SK-N-SH (cell line): ENCODE data around the gene TSHZ2. TPM values are rescaled to one million over a fixed set of nuclear protein-coding genes. Genes with fewer than 3 reads are reported as not detected.

Experiments
- CTCF ChIA-PET: fragments of 300-600, 350-600 bp; formaldehyde crosslinking; extraction: SDS; loops from one replicate; lab custom pipeline; 2021; lab: Yijun Ruan, JAX
- POLR2A ChIA-PET: fragments of 350-600 bp; sonication (Branson Sonifier 250); formaldehyde crosslinking; extraction: SDS; loops from one replicate; lab custom pipeline; 2020; ENCODE audit warnings: antibody characterized with exemption, inconsistent platforms; lab: Yijun Ruan, JAX
- DNase-seq: peaks from one replicate; pipeline ENCODE4 v3.0.0; 2012
- H2AFZ ChIP-seq: fragments of 200-600 bp; sonication (generic); 2 replicates; pipeline ENCODE4 v1.8.1; 2016; ENCODE audit warnings: antibody characterized with exemption, mild to moderate bottlenecking, low read depth
- H3F3A ChIP-seq: fragments of 200-600 bp; sonication (generic); replicated peaks from 2 replicates; pipeline ENCODE3; 2016; ENCODE audit warnings: antibody characterized with exemption, mild to moderate bottlenecking; ENCODE audit not compliant: insufficient read depth
- H3K27ac ChIP-seq, 2 experiments: fragments of 200-500 bp in 1 of 2; fragments of 200-600 bp in 1 of 2; sonication (Bioruptor generic) in 1 of 2; sonication (generic), shearing (Covaris generic) in 1 of 2; 2 replicates each; pipeline versions ENCODE4 v1.5.1 to v1.6.1; 2014 to 2016; ENCODE audit warnings: low read depth in 2 of 2, inconsistent platforms in 1 of 2, low read length in 1 of 2, mild to moderate bottlenecking in 1 of 2, mixed read lengths in 1 of 2
- H3K27me3 ChIP-seq: fragments of 200-600 bp; sonication (generic), shearing (Covaris generic); 2 replicates; pipeline ENCODE4 v1.6.1; 2016; ENCODE audit warnings: mixed run types; ENCODE audit not compliant: insufficient read depth
- H3K36me3 ChIP-seq, 2 experiments: fragments of 200-500 bp in 1 of 2; fragments of 200-600 bp in 1 of 2; sonication (Bioruptor generic) in 1 of 2; sonication (generic) in 1 of 2; replicated peaks in 1 of 2; 2 replicates each; pipeline versions ENCODE3 to v1.5.1; 2014 to 2016; ENCODE audit warnings: low read length in 1 of 2, mild to moderate bottlenecking in 1 of 2; ENCODE audit not compliant: insufficient read depth in 2 of 2, control insufficient read depth in 1 of 2
- H3K4me1 ChIP-seq, 2 experiments: fragments of 200-500 bp in 1 of 2; fragments of 200-600 bp in 1 of 2; sonication (Bioruptor generic) in 1 of 2; sonication (generic), shearing (Covaris generic) in 1 of 2; 2 replicates each; pipeline versions ENCODE4 v1.5.1 to v1.6.1; 2014 to 2016; ENCODE audit warnings: low read depth in 1 of 2, low read length in 1 of 2, mixed run types in 1 of 2; ENCODE audit not compliant: insufficient read depth in 2 of 2, control insufficient read depth in 1 of 2
- H3K4me2 ChIP-seq: fragments of 200-600 bp; sonication (generic), shearing (Covaris generic); 2 replicates; pipeline ENCODE4 v1.6.1; 2017; ENCODE audit warnings: mixed run types
- H3K4me3 ChIP-seq, 2 experiments: fragments of 200-500 bp in 1 of 2; fragments of 200-600 bp in 1 of 2; sonication (Bioruptor generic) in 1 of 2; sonication (generic), shearing (Covaris generic) in 1 of 2; 2 replicates each; pipeline versions ENCODE4 v1.5.1 to v1.8.1; 2014 to 2016; ENCODE audit warnings: low read depth in 2 of 2, inconsistent platforms in 1 of 2, low read length in 1 of 2, mild to moderate bottlenecking in 1 of 2, mixed read lengths in 1 of 2, moderate library complexity in 1 of 2
- H3K79me2 ChIP-seq: fragments of 200-600 bp; sonication (generic); 2 replicates; pipeline ENCODE4 v1.8.1; 2017; ENCODE audit warnings: mild to moderate bottlenecking; ENCODE audit not compliant: insufficient read depth
- H3K9ac ChIP-seq: fragments of 200-600 bp; sonication (generic); 2 replicates; pipeline ENCODE4 v1.6.1; 2017; ENCODE audit warnings: mixed run types
- H3K9me2 ChIP-seq: fragments of 200-600 bp; sonication (generic); 2 replicates; pipeline ENCODE4 v1.6.1; 2017; ENCODE audit warnings: mixed run types
- H3K9me3 ChIP-seq: fragments of 200-600 bp; sonication (generic); 2 replicates; pipeline ENCODE4 v1.6.1; 2017; ENCODE audit warnings: mixed run types, mild to moderate bottlenecking, moderate library complexity
- H4K20me1 ChIP-seq: fragments of 200-600 bp; sonication (generic); 2 replicates; pipeline ENCODE4 v1.6.1; 2017; ENCODE audit warnings: mild to moderate bottlenecking, mixed run types; ENCODE audit not compliant: insufficient read depth
- CHD2 ChIP-seq: fragments of 150-350 bp; IDR thresholded peaks from 2 replicates; pipeline ENCODE4 v1.6.1; 2018; ENCODE audit warnings: low read length; ENCODE audit not compliant: partially characterized antibody
- ELF1 ChIP-seq: IDR thresholded peaks from 2 replicates; pipeline ENCODE4 v1.4.0; 2012
- EP300 ChIP-seq, 2 experiments: IDR thresholded peaks; 2 replicates each; pipeline versions ENCODE4 v1.4.0 to v1.6.1; 2012; ENCODE audit warnings: borderline replicate concordance in 1 of 2, low read depth in 1 of 2, low read length in 1 of 2
- EZH2phosphoT487 ChIP-seq: fragments of 200-600 bp; sonication (generic); IDR thresholded peaks from 2 replicates; pipeline ENCODE4 v1.6.1; 2017; ENCODE audit warnings: low read depth, mixed run types, mild to moderate bottlenecking, antibody characterized with exemption, moderate library complexity, borderline replicate concordance
- FOSL2 ChIP-seq: IDR thresholded peaks from 2 replicates; pipeline ENCODE4 v1.4.0; 2012; ENCODE audit warnings: low read depth, mild to moderate bottlenecking, moderate library complexity, borderline replicate concordance
- FOXJ3 ChIP-seq: sonication (generic); formaldehyde crosslinking; IDR thresholded peaks from 2 replicates; pipeline ENCODE4 v1.5.1; 2020; ENCODE audit warnings: mild to moderate bottlenecking, missing genetic modification reagents
- FOXM1 ChIP-seq: IDR thresholded peaks from 2 replicates; pipeline ENCODE4 v1.4.0; 2012; ENCODE audit warnings: low read depth, mild to moderate bottlenecking
- JUND ChIP-seq: IDR thresholded peaks from 2 replicates; pipeline ENCODE4 v1.4.0; 2012
- MAX ChIP-seq: IDR thresholded peaks from 2 replicates; pipeline ENCODE4 v1.4.0; 2012; ENCODE audit warnings: low read depth
- MEF2A ChIP-seq: IDR thresholded peaks from 2 replicates; pipeline ENCODE4 v1.4.0; 2012; ENCODE audit warnings: low read depth, borderline replicate concordance
- MXI1 ChIP-seq: IDR thresholded peaks from 2 replicates; pipeline ENCODE4 v1.6.1; 2012; ENCODE audit warnings: mild to moderate bottlenecking, low read depth, low read length, improper control_type of control experiment
- NRF1 ChIP-seq: IDR thresholded peaks from 2 replicates; pipeline ENCODE4 v1.6.1; 2012; ENCODE audit warnings: low read depth, mild to moderate bottlenecking, low read length
- POLR2AphosphoS5 ChIP-seq: IDR thresholded peaks from 2 replicates; pipeline ENCODE4 v1.6.1; 2012; ENCODE audit warnings: low read depth, low read length
- RAD21 ChIP-seq: IDR thresholded peaks from 2 replicates; pipeline ENCODE4 v1.6.1; 2012; ENCODE audit warnings: mild to moderate bottlenecking, low read length
- REST ChIP-seq: IDR thresholded peaks from 2 replicates; pipeline ENCODE4 v1.6.1; 2012; ENCODE audit warnings: mild to moderate bottlenecking, low read depth, low read length, moderate library complexity
- RXRA ChIP-seq: IDR thresholded peaks from 2 replicates; pipeline ENCODE4 v1.4.0; 2012; ENCODE audit warnings: low read depth, mild to moderate bottlenecking, borderline replicate concordance
- SIN3A ChIP-seq: IDR thresholded peaks from 2 replicates; pipeline ENCODE4 v1.6.1; 2012; ENCODE audit warnings: low read depth, mild to moderate bottlenecking, low read length, moderate library complexity, borderline replicate concordance
- SMC3 ChIP-seq: IDR thresholded peaks from 2 replicates; pipeline ENCODE4 v1.6.1; 2012; ENCODE audit warnings: low read depth, low read length, improper control_type of control experiment
- TEAD4 ChIP-seq: IDR thresholded peaks from 2 replicates; pipeline ENCODE4 v1.4.0; 2012; ENCODE audit warnings: mild to moderate bottlenecking, borderline replicate concordance; ENCODE audit not compliant: insufficient read depth
- USF2 ChIP-seq: fragments of 150-350 bp; IDR thresholded peaks from 2 replicates; pipeline ENCODE4 v1.6.1; 2017; ENCODE audit warnings: antibody characterized with exemption, low read length, low read depth, borderline replicate concordance
- YY1 ChIP-seq: IDR thresholded peaks from 2 replicates; pipeline ENCODE4 v1.4.0; 2012; ENCODE audit warnings: low read depth, mild to moderate bottlenecking
- WGBS: methylation state at CpG from one replicate; pipeline ENCODE4 v1.1.6; 2017; ENCODE audit warnings: low lambda C conversion rate; 5-methylcytosine and 5-hydroxymethylcytosine counted together
- polyA plus RNA-seq, 3 experiments: library from polyadenylated mRNA; depleted of rRNA; stranded (reverse); fragments of >200 nt; gene quantifications; 2 replicates each; pipeline ENCODE4 v1.2.3, GENCODE V29; 2012
- TF ChIP-seq, protein P1 (sequence below): IDR thresholded peaks from 2 replicates; pipeline ENCODE4; 2012

TSHZ2 gene
- polyA plus RNA-seq, 1 of the 3 experiments (the other 2 are of a cell fraction) = 0.13 TPM

- no peak overlapping the region for H3K27ac ChIP-seq
Observed at GRCh38 chr20:52943185-52943841, 28.8 kb upstream of the TSHZ2 start.

DNA sequence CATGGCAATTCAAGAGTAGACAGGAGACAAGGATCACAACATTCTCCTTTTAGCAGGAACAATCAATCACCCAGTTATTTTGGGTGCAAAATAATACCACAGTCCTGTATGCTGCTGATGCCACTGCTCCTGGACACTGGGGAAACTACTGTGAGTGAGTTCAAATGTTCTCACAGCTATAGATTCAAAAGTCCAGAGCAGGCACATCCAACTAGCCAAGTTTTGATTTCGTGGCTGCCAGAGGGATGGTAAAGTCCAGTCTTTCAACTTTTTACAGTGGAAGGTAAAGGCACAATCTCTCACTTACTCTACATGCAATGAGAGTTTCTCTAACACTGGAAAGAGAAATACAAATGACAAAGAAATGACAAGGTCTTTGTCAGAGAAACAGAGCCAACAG, 26.9 kb upstream of the TSHZ2 start:
- no peak overlapping the region for H2AFZ ChIP-seq
- no peaks in the 10 kb centered on the region for H3F3A ChIP-seq
- H3K4me3 ChIP-seq = no peak overlapping the region
- CTCF ChIA-PET = no interaction called here
- WGBS = 6% methylated on average over 1 of the region's 1 CpG
- no peak overlapping the region for H3K4me2 ChIP-seq
- no peaks in the 10 kb centered on the region for H3K36me3 ChIP-seq
- no peaks in the 10 kb centered on the region for H3K4me1 ChIP-seq
- no peaks in the 10 kb centered on the region for H3K9me2 ChIP-seq
- DNase-seq = no peak
- no peaks in the 10 kb centered on the region for H3K9me3 ChIP-seq
- H3K9ac ChIP-seq = no peak overlapping the region
- POLR2A ChIA-PET = no interaction called here
- H3K79me2 ChIP-seq = no peaks in the 10 kb centered on the region
- H3K27ac ChIP-seq = no peak overlapping the region
- H4K20me1 ChIP-seq = no peaks in the 10 kb centered on the region
- no peaks in the 10 kb centered on the region for H3K27me3 ChIP-seq
- TF ChIP-seq FOSL2 = no peak
- no peak for TF ChIP-seq POLR2AphosphoS5
- TF ChIP-seq USF2 = no peak
- TF ChIP-seq MAX = no peak
- no peak for TF ChIP-seq REST
- TF ChIP-seq SIN3A = no peak
- TF ChIP-seq FOXM1 = no peak
- no peak for TF ChIP-seq MEF2A
- TF ChIP-seq ELF1 = no peak

More at GRCh38 chr20:52943185-52943841, 28.8 kb upstream of the TSHZ2 start:
- Histone ChIP-seq H3K9ac (no peak overlapping the region), H3K36me3 (no peaks in the 10 kb centered on the region), H2AFZ (no peak overlapping the region), H3K4me3 (no peak overlapping the region), H3K9me3 (no peaks in the 10 kb centered on the region), H4K20me1 (no peaks in the 10 kb centered on the region), H3K4me2 (no peak overlapping the region), H3K27me3 (no peaks in the 10 kb centered on the region), H3K9me2 (no peaks in the 10 kb centered on the region), H3K79me2 (no peaks in the 10 kb centered on the region), H3K4me1 (no peaks in the 10 kb centered on the region), H3F3A (no peaks in the 10 kb centered on the region)
- POLR2A ChIA-PET = no interaction called here
- no peak for DNase-seq
- TF ChIP-seq NRF1 (no peak), RXRA (no peak), TEAD4 (no peak), CHD2 (no peak), EZH2phosphoT487 (no peak), FOXM1 (no peak), EP300 (IDR thresholded peaks at IDR 0.05; ENCODE audit: borderline replicate concordance in 1 of 2, low read depth in 1 of 2, low read length in 1 of 2) (no peak), MAX (no peak), ELF1 (no peak), FOXJ3 (CRISPR knock-in tag) (no peak), YY1 (no peak), RAD21 (no peak), MEF2A (no peak), USF2 (no peak), MXI1 (no peak), JUND (no peak), SMC3 (no peak)
- TF ChIP-seq, protein P1, sequence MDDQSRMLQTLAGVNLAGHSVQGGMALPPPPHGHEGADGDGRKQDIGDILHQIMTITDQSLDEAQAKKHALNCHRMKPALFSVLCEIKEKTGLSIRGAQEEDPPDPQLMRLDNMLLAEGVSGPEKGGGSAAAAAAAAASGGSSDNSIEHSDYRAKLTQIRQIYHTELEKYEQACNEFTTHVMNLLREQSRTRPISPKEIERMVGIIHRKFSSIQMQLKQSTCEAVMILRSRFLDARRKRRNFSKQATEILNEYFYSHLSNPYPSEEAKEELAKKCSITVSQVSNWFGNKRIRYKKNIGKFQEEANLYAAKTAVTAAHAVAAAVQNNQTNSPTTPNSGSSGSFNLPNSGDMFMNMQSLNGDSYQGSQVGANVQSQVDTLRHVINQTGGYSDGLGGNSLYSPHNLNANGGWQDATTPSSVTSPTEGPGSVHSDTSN = no peak
- CTCF ChIA-PET = interaction anchor here (1.1 kb wide), 1 partner anchor 15 kb away, joined by 5 read pairs; no protein-coding TSS in a partner anchor
- 32% methylated on average over 2 of the region's 2 CpGs for WGBS
